DOHH2 (cell line): ENCODE data around the gene STXBP4.

Source experiments
- H3F3A ChIP-seq: fragments of 200-600 bp; sonication (generic), shearing (Covaris generic); 2 replicates; pipeline ENCODE4 v1.6.0; 2016; ENCODE audit warnings: antibody characterized with exemption, mild to moderate bottlenecking; ENCODE audit not compliant: control insufficient read depth, insufficient read depth
- H3K27ac ChIP-seq: fragments of 200-600 bp; sonication (generic); 2 replicates; pipeline ENCODE4 v1.5.1; 2014; ENCODE audit warnings: low read depth, mild to moderate bottlenecking, low read length, moderate library complexity
- H3K27me3 ChIP-seq: fragments of 200-600 bp; sonication (generic); 2 replicates; pipeline ENCODE4 v1.6.1; 2014; ENCODE audit warnings: mild to moderate bottlenecking, low read length, mixed read lengths; ENCODE audit not compliant: control insufficient read depth
- H3K36me3 ChIP-seq: fragments of 200-600 bp; sonication (generic); 2 replicates; pipeline ENCODE4 v1.6.1; 2014; ENCODE audit warnings: mild to moderate bottlenecking, low read length, moderate library complexity, mixed read lengths; ENCODE audit not compliant: control insufficient read depth
- H3K4me1 ChIP-seq: fragments of 200-600 bp; sonication (generic); 2 replicates; pipeline ENCODE4 v1.6.1; 2014; ENCODE audit warnings: mild to moderate bottlenecking, low read length, mixed read lengths; ENCODE audit not compliant: control insufficient read depth
- H3K4me2 ChIP-seq: fragments of 200-600 bp; sonication (generic); 2 replicates; pipeline ENCODE4 v1.6.0; 2014; ENCODE audit warnings: mild to moderate bottlenecking, low read length, moderate library complexity
- H3K4me3 ChIP-seq: fragments of 200-600 bp; sonication (generic); 2 replicates; pipeline ENCODE4 v1.5.1; 2014; ENCODE audit warnings: mild to moderate bottlenecking, low read length, mixed read lengths
- H3K79me2 ChIP-seq: fragments of 200-600 bp; sonication (generic); 2 replicates; pipeline ENCODE4 v1.6.1; 2014; ENCODE audit warnings: mild to moderate bottlenecking, low read length, mixed read lengths; ENCODE audit not compliant: control insufficient read depth
- H3K9me2 ChIP-seq: fragments of 200-600 bp; sonication (generic); replicated peaks from 2 replicates; pipeline ENCODE4 v1.6.1; 2014; ENCODE audit warnings: mild to moderate bottlenecking, low read length, mixed read lengths; ENCODE audit not compliant: control insufficient read depth
- H3K9me3 ChIP-seq: fragments of 200-600 bp; sonication (generic); 2 replicates; pipeline ENCODE4 v1.6.1; 2014; ENCODE audit warnings: antibody characterized with exemption, low read length, mixed read lengths; ENCODE audit not compliant: control insufficient read depth, insufficient read depth
- H4K20me1 ChIP-seq: fragments of 200-600 bp; sonication (generic); 2 replicates; pipeline ENCODE4 v1.6.0; 2014; ENCODE audit warnings: low read depth, mild to moderate bottlenecking, antibody characterized with exemption, low read length, moderate library complexity; ENCODE audit not compliant: control insufficient read depth, insufficient read depth
- EZH2phosphoT487 ChIP-seq: fragments of 200-600 bp; sonication (generic); IDR thresholded peaks from 2 replicates; pipeline ENCODE4 v1.6.1; 2017; ENCODE audit warnings: borderline replicate concordance, mild to moderate bottlenecking, antibody characterized with exemption, low read length, moderate library complexity, mixed read lengths
- TF ChIP-seq, protein P1 (sequence below): fragments of 200-600 bp; sonication (generic); IDR thresholded peaks from one replicate; pipeline ENCODE4 v1.5.1; 2014; ENCODE audit warnings: antibody characterized with exemption, mild to moderate bottlenecking, low read depth, low read length; ENCODE audit not compliant: poor library complexity, severe bottlenecking

The STXBP4 gene

DNA sequence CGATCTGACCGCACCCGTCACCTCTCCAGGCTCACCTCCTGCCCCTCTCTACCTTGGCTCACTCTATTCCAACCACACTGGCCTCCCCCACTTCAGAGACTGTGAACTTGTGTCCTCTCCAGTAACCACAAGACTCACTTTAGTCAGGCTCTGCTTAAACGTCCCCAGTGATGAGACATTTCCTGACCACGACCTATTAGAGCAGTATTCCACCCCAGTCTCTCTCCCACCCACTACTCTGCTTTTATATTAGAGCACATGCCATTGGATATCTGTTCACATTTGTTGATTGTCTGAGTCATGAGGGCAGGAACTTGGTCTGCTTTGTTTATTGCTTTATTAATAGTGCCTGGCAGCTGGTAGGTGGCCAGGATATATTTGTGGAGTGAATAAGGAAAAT lies 20.2 kb upstream of the STXBP4 start:
- Histone ChIP-seq H3K4me3 (no peak overlapping the region), H3K9me2 (no peaks in the 10 kb centered on the region), H3K79me2 (no peaks in the 10 kb centered on the region), H3K36me3 (no peaks in the 10 kb centered on the region), H3K4me1 (no peaks in the 10 kb centered on the region), H3K4me2 (no peak overlapping the region), H3F3A (no peaks in the 10 kb centered on the region), H3K27me3 (0 out of 2 replicates have a peak, but pooled peaks cover 3% of the 10 kb centered on the region), H3K9me3 (no peaks in the 10 kb centered on the region), H4K20me1 (no peaks in the 10 kb centered on the region), H3K27ac (no peak overlapping the region)
- TF ChIP-seq, protein P1, sequence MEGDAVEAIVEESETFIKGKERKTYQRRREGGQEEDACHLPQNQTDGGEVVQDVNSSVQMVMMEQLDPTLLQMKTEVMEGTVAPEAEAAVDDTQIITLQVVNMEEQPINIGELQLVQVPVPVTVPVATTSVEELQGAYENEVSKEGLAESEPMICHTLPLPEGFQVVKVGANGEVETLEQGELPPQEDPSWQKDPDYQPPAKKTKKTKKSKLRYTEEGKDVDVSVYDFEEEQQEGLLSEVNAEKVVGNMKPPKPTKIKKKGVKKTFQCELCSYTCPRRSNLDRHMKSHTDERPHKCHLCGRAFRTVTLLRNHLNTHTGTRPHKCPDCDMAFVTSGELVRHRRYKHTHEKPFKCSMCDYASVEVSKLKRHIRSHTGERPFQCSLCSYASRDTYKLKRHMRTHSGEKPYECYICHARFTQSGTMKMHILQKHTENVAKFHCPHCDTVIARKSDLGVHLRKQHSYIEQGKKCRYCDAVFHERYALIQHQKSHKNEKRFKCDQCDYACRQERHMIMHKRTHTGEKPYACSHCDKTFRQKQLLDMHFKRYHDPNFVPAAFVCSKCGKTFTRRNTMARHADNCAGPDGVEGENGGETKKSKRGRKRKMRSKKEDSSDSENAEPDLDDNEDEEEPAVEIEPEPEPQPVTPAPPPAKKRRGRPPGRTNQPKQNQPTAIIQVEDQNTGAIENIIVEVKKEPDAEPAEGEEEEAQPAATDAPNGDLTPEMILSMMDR: no peak
- TF ChIP-seq EZH2phosphoT487: no peak

DNA sequence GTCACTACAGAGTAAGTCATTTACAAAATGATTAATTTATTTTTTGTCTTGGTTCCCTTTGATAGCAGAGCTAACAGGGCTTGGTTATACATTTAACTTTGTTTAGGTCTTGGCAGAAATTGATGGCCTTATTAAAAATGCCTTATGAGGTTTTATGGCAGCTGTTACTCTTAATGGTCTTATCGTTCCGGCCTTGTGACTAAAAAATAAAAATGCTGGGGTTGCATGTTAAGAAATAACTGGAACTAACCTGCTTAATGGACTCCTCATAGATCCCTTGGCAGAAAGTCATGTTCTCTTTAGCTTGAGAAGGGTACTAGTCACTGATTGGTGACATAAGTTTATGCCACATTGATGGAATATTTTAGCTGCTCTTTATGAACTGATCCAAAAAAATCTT lies 18.4 kb upstream of the STXBP4 start:
- no peaks in the 10 kb centered on the region for H3K36me3 ChIP-seq
- H3K27ac ChIP-seq: no peak overlapping the region
- TF ChIP-seq, protein P1: no peak
- TF ChIP-seq EZH2phosphoT487: no peak
- no peaks in the 10 kb centered on the region for H3K9me2 ChIP-seq
- no peak overlapping the region for H3K4me2 ChIP-seq
- H3K79me2 ChIP-seq: no peaks in the 10 kb centered on the region
- no peaks in the 10 kb centered on the region for H3F3A ChIP-seq
- 0 out of 2 replicates have a peak, but pooled peaks cover 3% of the 10 kb centered on the region for H3K27me3 ChIP-seq
- H4K20me1 ChIP-seq: no peaks in the 10 kb centered on the region
- H3K4me3 ChIP-seq: no peak overlapping the region
- no peaks in the 10 kb centered on the region for H3K9me3 ChIP-seq
- H3K4me1 ChIP-seq: no peaks in the 10 kb centered on the region

DNA sequence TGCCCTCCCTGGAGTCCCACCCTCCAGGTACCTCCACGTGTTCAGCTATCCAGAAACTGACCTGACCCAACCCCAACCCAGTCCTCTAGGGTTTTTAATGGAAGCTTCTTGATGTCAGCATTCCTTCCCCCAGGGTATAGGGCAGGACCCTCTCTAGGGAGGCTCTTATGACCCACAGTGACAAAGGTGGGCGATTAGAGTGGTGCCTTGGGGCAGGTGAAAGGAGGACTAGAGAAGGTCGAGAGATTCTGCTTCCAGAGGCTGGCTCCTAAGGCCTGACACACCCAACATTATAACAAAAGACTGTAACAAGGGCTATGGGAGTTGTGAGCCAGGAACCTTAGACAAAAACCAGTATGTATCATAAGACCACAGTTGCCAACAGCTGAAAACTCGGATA lies 17.3 kb upstream of the STXBP4 start:
- Histone ChIP-seq H3F3A (no peaks in the 10 kb centered on the region), H3K27ac (no peak overlapping the region), H3K36me3 (no peaks in the 10 kb centered on the region), H3K4me2 (no peak overlapping the region), H3K9me3 (no peaks in the 10 kb centered on the region), H4K20me1 (no peaks in the 10 kb centered on the region), H3K27me3 (0 out of 2 replicates have a peak, but pooled peaks cover 3% of the 10 kb centered on the region), H3K4me1 (no peaks in the 10 kb centered on the region), H3K79me2 (no peaks in the 10 kb centered on the region), H3K9me2 (no peaks in the 10 kb centered on the region), H3K4me3 (no peak overlapping the region)
- TF ChIP-seq, protein P1: no peak
- TF ChIP-seq EZH2phosphoT487: no peak
